HEK293 (cell line): ENCODE data around the gene SLC39A11.

Source experiments
- GLI4 ChIP-seq: fragments of 450-650 bp; formaldehyde crosslinking; IDR thresholded peaks from 2 replicates; pipeline ENCODE4 v1.5.1; 2016; ENCODE audit warnings: missing biosample characterization, missing genetic modification characterization
- ZNF121 ChIP-seq: fragments of 450-650 bp; formaldehyde crosslinking; IDR thresholded peaks from 2 replicates; pipeline ENCODE4 v1.5.1; 2016; ENCODE audit warnings: missing biosample characterization, missing genetic modification characterization
- ZNF433 ChIP-seq: fragments of 450-650 bp; formaldehyde crosslinking; IDR thresholded peaks from 2 replicates; pipeline ENCODE4 v1.5.1; 2016; ENCODE audit warnings: missing biosample characterization, missing genetic modification characterization, low read depth
- TF ChIP-seq, protein P1 (sequence below): fragments of 450-650 bp; formaldehyde crosslinking; conservative IDR thresholded peaks from 2 replicates; pipeline ENCODE4 v1.5.1; 2016; ENCODE audit warnings: low read depth, missing biosample characterization, missing genetic modification characterization
- TF ChIP-seq, protein P2 (sequence below): fragments of 450-650 bp; formaldehyde crosslinking; IDR thresholded peaks from 2 replicates; pipeline ENCODE4 v1.5.1; 2016; ENCODE audit warnings: missing biosample characterization, missing genetic modification characterization, low read depth
- TF ChIP-seq, protein P3 (sequence below): fragments of 450-650 bp; formaldehyde crosslinking; IDR thresholded peaks from 2 replicates; pipeline ENCODE4 v1.5.1; 2016; ENCODE audit warnings: missing biosample characterization, missing genetic modification characterization
- TF ChIP-seq, protein P4 (sequence below): fragments of 450-650 bp; formaldehyde crosslinking; IDR thresholded peaks from 2 replicates; pipeline ENCODE4 v1.5.1; 2016; ENCODE audit warnings: missing biosample characterization, missing genetic modification characterization

DNA sequence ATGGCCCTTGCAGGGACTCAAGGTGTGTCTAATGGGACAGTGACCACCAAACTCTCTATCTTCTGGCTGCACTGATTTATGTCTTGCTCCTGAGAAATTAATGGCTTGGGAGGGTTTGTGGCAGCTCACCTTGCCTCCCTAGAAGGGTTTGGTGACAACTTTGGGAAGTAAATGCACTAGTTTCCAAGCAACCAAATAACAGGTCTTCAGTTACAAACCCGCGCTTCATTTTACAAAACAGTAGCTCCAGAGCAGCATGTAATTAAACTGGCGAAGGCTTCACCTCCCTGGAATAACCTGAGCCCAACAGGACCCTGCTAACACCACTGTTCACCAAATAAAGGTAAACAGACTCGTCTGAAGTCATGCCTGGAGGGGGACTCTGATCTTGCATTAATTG lies 318.3 kb downstream of the SLC39A11 start:
- TF ChIP-seq, protein P1, sequence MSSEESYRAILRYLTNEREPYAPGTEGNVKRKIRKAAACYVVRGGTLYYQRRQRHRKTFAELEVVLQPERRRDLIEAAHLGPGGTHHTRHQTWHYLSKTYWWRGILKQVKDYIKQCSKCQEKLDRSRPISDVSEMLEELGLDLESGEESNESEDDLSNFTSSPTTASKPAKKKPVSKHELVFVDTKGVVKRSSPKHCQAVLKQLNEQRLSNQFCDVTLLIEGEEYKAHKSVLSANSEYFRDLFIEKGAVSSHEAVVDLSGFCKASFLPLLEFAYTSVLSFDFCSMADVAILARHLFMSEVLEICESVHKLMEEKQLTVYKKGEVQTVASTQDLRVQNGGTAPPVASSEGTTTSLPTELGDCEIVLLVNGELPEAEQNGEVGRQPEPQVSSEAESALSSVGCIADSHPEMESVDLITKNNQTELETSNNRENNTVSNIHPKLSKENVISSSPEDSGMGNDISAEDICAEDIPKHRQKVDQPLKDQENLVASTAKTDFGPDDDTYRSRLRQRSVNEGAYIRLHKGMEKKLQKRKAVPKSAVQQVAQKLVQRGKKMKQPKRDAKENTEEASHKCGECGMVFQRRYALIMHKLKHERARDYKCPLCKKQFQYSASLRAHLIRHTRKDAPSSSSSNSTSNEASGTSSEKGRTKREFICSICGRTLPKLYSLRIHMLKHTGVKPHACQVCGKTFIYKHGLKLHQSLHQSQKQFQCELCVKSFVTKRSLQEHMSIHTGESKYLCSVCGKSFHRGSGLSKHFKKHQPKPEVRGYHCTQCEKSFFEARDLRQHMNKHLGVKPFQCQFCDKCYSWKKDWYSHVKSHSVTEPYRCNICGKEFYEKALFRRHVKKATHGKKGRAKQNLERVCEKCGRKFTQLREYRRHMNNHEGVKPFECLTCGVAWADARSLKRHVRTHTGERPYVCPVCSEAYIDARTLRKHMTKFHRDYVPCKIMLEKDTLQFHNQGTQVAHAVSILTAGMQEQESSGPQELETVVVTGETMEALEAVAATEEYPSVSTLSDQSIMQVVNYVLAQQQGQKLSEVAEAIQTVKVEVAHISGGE (tag by site-specific recombination) = no peak
- TF ChIP-seq, protein P2, sequence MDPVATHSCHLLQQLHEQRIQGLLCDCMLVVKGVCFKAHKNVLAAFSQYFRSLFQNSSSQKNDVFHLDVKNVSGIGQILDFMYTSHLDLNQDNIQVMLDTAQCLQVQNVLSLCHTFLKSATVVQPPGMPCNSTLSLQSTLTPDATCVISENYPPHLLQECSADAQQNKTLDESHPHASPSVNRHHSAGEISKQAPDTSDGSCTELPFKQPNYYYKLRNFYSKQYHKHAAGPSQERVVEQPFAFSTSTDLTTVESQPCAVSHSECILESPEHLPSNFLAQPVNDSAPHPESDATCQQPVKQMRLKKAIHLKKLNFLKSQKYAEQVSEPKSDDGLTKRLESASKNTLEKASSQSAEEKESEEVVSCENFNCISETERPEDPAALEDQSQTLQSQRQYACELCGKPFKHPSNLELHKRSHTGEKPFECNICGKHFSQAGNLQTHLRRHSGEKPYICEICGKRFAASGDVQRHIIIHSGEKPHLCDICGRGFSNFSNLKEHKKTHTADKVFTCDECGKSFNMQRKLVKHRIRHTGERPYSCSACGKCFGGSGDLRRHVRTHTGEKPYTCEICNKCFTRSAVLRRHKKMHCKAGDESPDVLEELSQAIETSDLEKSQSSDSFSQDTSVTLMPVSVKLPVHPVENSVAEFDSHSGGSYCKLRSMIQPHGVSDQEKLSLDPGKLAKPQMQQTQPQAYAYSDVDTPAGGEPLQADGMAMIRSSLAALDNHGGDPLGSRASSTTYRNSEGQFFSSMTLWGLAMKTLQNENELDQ (tag by site-specific recombination) = no peak
- TF ChIP-seq, protein P3, sequence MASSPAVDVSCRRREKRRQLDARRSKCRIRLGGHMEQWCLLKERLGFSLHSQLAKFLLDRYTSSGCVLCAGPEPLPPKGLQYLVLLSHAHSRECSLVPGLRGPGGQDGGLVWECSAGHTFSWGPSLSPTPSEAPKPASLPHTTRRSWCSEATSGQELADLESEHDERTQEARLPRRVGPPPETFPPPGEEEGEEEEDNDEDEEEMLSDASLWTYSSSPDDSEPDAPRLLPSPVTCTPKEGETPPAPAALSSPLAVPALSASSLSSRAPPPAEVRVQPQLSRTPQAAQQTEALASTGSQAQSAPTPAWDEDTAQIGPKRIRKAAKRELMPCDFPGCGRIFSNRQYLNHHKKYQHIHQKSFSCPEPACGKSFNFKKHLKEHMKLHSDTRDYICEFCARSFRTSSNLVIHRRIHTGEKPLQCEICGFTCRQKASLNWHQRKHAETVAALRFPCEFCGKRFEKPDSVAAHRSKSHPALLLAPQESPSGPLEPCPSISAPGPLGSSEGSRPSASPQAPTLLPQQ = no peak
- no peak for TF ChIP-seq ZNF121 (tag by site-specific recombination)
- TF ChIP-seq, protein P4, sequence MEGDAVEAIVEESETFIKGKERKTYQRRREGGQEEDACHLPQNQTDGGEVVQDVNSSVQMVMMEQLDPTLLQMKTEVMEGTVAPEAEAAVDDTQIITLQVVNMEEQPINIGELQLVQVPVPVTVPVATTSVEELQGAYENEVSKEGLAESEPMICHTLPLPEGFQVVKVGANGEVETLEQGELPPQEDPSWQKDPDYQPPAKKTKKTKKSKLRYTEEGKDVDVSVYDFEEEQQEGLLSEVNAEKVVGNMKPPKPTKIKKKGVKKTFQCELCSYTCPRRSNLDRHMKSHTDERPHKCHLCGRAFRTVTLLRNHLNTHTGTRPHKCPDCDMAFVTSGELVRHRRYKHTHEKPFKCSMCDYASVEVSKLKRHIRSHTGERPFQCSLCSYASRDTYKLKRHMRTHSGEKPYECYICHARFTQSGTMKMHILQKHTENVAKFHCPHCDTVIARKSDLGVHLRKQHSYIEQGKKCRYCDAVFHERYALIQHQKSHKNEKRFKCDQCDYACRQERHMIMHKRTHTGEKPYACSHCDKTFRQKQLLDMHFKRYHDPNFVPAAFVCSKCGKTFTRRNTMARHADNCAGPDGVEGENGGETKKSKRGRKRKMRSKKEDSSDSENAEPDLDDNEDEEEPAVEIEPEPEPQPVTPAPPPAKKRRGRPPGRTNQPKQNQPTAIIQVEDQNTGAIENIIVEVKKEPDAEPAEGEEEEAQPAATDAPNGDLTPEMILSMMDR = no peak
- no peak for TF ChIP-seq GLI4
- TF ChIP-seq ZNF433 = no peak
